IPS-11a (cell line): ENCODE data around the gene ATXN7.

Experiments used
- H3K4me3 ChIP-seq: one replicate; pipeline ENCODE4 v1.5.1; 2013; ENCODE audit warnings: low read depth, low read length, control low read depth

Gene ATXN7

DNA sequence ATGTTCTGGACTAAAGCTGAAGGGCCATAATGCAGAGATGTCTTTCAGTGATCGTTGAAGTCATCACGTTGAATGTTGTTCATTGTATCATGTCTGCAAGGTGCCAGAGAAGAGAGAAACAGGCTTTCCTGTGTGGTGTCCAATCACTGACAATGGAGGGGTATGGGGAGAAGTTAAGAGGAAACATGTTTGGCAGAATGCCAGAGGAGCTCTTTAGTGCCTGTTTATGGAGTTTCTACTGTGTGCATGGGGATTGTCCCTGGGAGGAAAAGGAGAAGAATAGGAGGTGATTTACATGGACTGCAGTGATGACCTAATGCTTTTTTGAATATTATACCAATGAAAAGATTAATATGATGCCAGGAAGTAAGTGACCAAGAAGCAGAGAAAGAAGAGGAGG lies 36.8 kb downstream of the ATXN7 start:
- no peak overlapping the region for H3K4me3 ChIP-seq

DNA sequence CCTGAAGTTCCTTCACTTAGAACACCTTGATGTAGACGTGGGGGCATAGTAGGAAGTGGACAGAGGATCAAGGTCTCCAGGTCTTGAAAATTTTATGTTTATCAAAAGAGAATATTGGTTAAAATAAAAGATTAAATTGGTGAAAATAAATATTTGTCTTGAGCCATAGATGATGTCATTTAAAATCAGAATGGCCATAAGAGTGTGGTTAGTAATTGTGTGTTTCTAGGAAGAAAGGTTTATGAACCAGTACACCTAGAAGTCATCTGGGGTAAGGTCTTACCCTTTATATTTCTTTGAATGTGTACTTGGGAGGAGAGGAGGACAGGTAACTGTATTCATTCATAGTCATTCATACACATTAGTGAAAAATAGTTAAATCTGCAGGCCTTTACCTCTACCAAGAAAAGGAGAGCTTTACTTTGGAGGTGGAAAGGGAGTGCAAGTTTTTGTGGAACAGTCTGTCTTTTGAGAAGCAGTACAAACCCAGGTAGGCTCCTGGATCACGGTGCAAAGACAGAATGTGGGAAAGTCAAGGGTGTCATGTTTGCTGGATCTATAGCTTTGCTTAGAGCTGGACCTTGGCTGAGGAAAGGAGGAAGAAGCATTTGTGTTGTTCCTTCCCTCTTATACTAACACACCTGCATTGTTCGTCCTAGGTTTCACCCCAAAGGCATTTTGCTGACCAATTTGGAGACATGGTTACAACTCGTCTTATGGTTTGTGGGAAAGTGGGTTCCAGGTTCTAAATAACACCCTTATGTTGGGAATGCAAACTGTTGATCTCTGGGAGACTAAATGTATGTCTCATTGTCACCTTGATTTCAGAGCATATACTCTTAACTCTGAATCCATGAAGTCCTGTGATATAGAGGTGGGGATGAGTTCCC lies 42.3 kb downstream of the ATXN7 start:
- H3K4me3 ChIP-seq: no peak overlapping the region

DNA sequence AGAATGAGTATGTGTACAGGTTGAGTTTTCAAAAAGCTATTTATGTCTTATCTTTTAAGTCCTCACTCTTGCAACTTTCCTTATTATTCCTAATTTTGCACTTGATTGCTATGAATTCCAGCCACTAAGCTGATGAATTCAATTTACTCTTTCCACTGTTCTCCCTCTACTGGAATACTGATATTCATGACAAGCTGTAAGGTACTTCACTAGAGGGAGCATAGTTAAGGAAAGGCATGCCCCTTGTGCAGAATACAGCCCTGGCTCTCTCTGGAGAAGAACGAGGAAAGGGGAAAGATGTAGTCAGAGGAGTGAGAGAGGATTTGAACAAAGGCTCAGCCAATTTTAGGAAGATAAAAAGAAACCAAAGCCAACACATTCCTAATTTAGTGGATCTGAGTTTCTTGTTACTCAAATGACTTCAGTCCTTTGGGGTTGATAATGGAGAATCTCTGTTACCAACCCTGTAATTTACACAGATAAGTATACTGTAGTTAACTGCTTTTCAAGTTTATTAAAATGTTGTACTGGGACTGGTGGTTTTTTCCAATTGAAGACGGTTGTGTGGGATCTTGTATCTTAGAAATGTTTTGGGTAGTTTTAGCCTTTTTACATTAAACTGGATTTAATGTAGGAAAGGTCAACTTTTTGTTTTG lies 44.5 kb downstream of the ATXN7 start:
- H3K4me3 ChIP-seq: no peak overlapping the region

DNA sequence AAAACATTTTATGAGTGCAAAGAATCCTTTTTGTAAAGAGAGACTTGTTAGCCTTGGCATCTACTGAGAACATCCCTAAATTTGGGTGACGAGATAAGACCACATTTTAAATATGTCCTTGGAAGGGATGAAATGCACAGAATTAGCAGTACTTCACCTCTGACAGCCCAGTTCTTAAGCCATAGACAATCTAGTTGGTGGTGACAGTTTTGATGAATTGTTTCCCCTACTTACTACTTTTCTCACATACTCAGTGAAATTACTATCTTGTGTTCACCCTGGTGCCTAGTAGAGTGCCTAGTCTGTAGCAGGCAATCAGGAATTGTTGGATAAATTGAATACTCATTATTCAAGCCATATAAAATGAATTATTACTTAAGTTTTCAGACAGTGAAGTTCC lies 45.1 kb downstream of the ATXN7 start:
- H3K4me3 ChIP-seq: no peak overlapping the region

DNA sequence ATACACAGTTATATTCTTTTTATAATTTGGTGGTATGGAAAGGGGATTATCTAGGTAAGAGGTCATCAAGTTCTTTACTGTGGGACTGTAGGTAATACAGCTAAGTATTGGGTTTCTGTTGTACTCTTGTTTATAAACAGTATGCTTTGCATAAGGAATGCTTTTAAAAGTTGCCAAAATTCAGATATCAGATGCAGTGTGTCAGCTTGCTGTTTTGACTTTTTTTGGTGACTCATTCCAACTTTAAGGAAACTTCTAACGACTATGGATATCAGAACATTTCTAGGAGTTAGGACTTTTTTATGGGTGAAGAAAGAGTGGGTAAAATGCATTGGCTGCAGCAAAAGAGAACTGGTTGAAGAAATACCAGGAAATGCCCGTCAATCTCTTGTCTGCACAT lies 45.8 kb downstream of the ATXN7 start:
- H3K4me3 ChIP-seq: no peak overlapping the region

DNA sequence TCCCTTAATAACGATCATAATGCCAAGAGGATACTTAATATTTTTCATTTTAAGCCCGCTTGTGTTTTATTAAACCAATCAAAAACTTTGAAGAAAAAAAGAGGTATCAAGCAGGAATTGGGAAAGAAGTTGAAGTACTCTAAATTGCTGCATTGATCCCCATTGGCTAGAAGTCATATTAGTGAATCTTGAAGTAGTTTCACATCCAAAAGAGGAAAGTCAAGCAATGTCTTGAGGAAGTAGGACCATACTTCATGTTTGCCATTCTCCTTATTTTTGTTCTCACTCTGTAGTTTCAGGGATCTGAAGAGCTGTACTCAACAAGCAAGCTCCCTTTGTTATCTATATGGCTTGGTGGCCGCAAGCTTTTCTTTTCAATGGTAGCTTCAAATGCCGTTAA lies 46.3 kb downstream of the ATXN7 start:
- no peak overlapping the region for H3K4me3 ChIP-seq

DNA sequence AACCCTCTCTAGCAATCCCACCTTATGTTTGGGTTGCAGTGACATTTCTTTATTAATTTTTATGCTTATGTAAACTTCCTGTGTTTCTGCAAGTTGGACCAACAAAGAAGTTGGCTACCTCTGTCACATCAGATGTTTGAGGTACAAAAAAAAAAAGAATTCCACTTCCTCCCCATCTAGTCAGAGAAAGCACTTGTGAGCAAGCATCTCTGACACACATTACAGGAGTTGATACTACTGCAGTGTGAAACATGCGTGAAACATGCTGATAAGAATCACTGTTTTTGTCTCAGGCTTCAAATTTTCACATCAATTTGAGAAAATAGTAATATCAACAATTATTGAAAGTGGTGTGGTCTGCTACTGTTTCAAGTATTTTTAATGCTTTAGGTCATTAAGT lies 47.2 kb downstream of the ATXN7 start:
- peak overlapping the region; percentile 61 for H3K4me3 ChIP-seq

DNA sequence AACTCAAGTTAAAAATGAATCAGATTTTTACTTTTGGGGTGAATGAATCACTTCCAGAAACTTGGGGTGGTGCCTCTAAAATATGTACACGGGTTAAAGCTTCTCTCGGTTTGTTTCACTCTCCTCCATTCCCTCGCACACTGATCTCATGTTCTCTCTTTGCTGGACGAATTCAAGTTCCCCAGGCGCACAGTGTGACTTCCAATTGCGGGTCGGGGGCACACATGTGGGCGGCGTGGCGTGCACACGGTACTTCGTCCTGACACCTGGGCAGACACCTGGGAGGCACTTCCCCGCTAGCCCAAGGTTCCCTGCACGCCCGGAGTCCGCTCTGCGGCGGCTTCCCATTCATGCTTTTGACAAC lies 47.8 kb downstream of the ATXN7 start:
- H3K4me3 ChIP-seq: peak overlapping the region; percentile 61

DNA sequence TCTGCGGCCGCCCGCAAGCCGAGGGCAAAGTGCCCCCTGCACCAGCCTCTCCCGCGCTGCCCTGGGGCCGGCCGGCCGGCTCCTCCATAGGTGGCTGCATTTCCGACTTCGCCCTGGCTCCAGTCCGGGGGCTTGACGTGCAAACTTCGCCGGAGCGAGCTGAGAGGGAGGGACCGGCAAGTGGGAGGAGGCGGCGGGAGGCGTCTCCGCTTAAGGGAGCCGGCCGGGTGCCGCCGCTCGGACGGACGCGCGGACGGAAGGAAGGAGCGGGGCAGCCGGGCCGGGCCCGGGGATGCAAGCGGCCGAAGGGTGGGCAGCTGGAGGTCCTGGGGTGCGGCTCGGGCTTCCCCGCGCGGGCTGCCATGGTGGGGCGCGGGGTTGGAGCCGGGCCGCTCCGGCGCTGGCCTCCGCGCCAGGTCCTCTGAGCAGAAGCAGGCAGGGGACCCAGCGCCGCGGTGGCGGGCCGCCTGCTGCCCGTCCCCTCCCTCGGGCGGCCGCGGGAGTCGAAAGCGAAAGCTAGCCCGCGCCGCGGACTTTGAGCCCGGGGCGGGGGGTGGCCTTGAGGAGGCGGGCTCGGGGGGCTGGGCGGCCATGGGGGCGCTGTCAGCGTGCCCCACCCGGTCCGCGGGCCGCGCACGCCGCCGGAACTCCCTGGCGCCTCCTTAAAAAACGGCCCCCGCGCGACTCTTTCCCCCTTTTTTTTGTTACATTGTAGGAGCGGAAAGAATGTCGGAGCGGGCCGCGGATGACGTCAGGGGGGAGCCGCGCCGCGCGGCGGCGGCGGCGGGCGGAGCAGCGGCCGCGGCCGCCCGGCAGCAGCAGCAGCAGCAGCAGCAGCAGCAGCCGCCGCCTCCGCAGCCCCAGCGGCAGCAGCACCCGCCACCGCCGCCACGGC lies 48.5 kb downstream of the ATXN7 start, which contains the start of gene SCAANT1:
Gene SCAANT1, minus strand, starts transcription at position 511 of the 895 bp plus-strand sequence.
- H3K4me3 ChIP-seq: peak within 1 kb of the TSS; percentile 61

DNA sequence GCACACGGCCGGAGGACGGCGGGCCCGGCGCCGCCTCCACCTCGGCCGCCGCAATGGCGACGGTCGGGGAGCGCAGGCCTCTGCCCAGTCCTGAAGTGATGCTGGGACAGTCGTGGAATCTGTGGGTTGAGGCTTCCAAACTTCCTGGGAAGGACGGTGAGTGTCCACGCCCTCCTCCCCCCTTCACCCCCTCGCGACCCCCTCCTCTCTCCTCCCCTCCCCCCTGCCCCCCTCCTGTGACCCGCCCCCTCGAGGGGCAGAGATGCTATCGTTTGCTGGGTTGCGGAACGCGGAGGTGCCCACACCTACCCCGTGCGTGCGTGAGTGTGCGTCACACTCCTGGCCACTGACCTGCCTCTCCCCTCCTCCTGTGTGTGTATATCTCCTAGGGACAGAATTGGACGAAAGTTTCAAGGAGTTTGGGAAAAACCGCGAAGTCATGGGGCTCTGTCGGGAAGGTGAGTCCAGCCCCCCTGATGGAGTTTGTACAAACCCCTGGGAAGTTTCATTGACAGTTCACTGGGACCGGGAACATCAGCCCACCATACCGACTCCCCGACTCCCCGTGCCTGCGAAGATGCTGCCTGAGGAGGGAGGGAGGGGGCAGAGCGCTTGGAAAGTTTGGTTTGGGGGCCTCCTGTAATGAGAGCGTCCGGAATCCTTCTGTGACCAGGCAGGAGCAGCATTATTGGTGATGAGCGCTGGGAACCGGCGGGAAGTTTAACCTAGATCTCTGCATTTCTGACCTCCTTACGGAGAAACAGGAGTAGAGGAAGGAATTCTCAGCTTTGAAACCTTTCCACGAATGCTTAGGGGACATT lies 49.3 kb downstream of the ATXN7 start:
- H3K4me3 ChIP-seq: peak overlapping the region; percentile 49

DNA sequence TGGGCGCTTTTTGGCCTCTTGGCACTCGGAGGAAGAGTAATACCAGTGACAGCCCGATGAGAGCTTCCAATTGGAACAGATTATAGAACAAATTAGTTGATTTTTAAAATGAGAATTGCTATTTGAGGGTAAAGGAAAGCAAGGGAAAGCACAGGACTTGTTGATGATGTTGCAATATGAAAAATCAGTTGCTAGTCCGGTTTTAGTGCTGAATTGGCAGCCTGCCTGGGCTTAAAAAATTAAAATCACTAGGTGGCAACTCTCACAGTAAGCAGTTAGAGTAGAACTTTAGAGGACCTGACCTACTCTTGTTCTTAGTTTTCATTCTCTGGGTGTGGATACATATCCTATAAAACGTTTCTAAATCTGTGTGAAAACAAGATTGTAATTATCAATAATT lies 50.6 kb downstream of the ATXN7 start:
- H3K4me3 ChIP-seq: no peak overlapping the region

DNA sequence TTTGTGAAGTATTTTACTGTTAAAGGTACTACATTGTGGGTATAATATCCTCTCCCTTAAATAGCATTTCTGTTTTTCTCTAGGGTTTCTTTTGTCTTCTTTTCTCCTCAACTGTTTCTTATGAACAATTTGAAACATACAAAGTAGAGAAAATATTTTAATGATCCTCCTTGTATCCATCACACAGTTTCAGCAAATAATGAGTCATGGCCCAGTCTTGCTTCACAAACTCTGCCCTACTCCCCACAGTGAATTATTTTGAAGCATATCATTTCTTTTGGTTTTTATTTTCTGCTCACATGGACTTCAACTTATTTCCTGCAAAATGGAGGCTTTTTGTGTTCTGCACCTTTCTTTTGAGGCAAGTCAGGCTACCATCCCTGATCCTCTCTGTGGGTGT lies 54.7 kb downstream of the ATXN7 start:
- H3K4me3 ChIP-seq: no peak overlapping the region

DNA sequence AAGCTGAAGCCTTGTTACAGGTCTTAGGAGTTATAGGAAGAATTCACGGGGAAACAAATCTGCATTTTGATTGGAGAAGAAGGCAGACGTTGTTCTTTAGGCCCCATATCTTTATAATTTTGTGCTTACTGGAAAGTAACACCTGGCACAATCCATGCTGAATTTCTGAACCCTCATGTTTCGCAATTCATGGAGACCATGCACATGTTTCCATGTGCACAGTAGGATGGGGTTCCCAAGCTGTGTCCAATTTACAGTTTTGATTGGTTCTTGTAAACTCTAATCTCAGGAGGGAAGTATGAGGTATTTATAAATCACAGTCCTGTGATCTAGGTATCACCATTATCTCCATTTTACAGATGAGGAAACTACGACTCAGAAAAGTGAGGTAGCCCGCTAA lies 56.3 kb downstream of the ATXN7 start:
- no peak overlapping the region for H3K4me3 ChIP-seq

DNA sequence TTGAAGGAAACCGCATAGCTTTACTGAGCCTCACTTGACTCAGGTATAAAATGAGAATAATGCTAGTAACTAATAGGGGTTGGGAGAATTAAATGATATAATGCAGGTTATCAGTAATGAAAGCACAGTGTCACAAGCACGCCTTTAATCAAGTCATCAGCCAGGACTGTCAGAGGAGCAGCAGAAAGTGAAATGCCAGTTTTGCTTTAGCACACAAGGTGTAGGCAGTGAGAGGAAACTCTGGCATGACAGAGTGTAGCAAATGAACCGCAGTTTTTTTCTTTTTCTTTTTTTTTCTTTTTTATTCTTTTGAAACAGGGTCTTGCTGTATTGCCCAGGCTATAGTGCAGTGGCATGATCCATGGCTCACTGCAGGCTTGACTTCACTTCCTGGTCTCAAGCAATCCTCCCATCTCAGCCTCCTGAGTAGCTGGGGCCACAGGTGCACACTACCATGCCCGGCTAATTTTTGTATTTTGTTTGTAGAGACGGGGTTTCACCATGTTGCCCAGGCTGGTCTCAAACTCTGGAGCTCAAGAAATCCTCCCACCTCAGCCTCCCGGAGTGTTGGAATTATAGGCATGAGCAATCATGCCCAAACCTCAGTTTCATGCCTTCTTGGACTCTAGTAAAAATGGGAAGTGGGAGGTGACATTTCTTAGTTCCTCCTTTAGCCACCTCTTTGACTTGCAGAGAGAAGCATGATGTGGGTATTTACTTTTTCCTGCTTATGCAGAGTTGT lies 58.2 kb downstream of the ATXN7 start:
- no peak overlapping the region for H3K4me3 ChIP-seq

DNA sequence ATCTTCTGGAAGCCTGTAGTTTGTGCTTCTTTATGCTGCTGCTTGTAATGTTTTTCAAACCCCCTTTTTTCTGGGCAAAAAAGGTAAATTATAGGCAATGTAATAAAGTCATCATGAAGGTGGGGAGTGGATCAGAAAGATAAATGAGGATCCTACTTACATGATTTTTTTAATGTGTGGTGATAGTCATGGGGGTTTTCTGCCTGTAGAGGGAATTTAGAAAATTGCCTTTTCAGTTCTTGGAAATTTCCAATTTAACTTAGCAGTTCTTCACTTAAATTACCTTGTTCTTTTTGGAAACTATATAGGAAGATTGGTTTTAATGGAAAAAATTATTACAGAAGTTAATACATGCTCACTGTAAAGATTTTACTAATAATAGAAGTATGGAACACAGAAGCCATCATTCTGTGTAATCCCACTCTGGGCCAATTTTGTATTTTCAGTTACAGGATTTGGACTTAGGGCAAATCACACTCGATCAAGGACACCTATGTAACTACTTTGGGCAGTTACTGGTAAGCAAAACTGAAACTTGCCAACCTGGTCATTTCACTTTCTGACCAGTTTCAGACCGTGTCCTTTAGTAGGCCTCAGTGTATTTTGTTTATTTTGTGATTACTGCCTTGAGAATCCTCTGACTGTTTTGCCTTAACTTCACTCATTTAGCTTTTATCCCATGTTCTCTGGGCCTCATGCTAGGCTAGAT lies 59.0 kb downstream of the ATXN7 start:
- no peak overlapping the region for H3K4me3 ChIP-seq

DNA sequence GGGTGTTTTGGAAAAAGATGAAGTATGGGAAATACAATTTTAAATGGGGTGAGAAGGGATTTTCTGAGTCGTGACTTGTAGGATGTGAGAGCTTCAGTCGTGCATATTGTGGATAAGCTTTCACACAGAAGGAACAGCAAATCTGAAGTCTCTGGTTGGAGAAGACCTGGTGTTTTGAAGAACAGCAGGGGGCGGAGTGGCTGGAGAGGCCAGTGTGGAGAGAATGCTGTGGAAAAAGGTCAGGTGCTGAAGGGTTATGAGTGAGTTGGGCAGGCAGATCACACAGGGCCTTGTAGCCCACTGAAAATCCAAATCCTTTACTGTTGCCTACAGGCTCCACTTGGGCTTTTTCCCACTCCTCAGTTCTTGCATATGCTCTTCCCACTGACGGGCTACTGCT lies 62.6 kb downstream of the ATXN7 start:
- H3K4me3 ChIP-seq: no peak overlapping the region

DNA sequence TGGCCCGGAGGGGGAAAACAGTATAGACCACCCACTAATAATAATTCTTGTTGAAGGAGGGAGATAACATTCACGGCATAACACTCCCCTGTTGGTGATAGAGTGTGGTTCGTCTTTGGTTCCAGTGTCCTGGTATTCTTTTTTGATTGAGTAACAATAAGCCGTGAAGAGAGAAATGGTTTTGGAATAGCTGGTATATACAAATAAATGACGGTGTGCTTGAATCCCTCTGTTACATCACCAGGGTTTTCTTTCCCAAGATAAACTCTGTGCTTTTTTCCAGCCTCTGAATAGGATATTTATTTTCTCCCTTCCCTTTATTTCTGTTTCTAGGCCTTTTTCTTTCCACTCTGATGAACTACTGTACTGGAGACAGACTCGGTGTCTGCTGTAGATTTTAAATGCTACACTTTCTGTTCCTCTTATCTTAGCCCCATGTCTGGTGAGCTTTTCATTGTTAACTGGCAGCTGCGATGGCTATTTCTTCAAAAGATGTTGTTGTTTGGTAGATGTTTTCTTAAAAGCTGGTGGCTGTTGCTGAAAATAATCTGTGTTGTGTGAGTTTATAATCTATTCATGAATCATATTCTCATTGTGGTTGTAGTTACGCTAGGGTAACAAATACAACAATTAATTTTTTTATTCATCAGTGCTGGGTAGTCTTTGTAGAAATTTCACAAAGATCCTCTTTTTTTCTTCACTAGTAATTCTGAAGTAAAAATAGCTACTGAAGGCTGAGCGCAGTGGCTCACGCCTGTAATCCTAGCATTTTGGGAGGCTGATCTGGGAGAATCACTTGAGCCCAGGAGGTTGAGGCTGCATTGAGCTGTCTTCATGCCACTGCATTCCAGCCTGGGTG lies 64.0 kb downstream of the ATXN7 start:
- no peak overlapping the region for H3K4me3 ChIP-seq

DNA sequence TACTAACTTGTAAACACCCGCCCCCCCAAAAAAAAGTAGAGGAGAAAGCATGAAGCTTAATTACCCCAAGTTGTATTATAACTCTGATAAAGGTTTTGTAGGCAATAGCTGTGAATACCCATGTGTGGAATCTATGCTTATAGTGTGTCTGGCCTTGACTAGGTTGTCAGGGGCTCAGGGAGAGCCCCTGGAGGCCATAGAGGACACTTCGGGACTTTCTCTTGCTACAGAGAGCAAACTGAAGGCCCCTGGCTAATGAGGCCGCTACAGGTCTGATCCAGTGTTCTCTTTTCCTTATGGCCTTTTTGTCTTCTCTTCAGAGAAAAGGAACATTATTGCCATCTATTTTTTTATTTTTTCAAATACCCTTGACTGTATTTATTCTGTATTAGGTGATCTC lies 67.6 kb downstream of the ATXN7 start:
- no peak overlapping the region for H3K4me3 ChIP-seq
